ENCODE results near the gene RPL35A.

Gene RPL35A

GRCh38 chr3:197975311-197975710 lies 25.3 kb downstream of the RPL35A start:
- no peak overlapping the region for H3K4me3 ChIP-seq (replicated peaks; ENCODE audit: low read depth, low read length)
- no peak for DNase-seq (ENCODE audit: extremely low read depth, insufficient read length)
- TF ChIP-seq CTCF (IDR thresholded peaks at IDR 0.05; ENCODE audit: insufficient read depth, low read length, poor library complexity, severe bottlenecking), result no peak
- no peaks in the 10 kb centered on the region for H3K27me3 ChIP-seq (replicated peaks; ENCODE audit: control insufficient read depth, insufficient read depth, low read length)
- no peaks in the 10 kb centered on the region for H3K36me3 ChIP-seq (ENCODE audit: control insufficient read depth, insufficient read depth, low read length)

- Histone ChIP-seq H3K4me3 (replicated peaks; ENCODE audit: low read depth, low read length) (no peak overlapping the region), H3K27me3 (replicated peaks; ENCODE audit: control insufficient read depth, insufficient read depth, low read length) (no peaks in the 10 kb centered on the region), H3K36me3 (ENCODE audit: control insufficient read depth, insufficient read depth, low read length) (no peaks in the 10 kb centered on the region)
- no peak for DNase-seq (ENCODE audit: extremely low read depth, insufficient read length)
- no peak for TF ChIP-seq CTCF (IDR thresholded peaks at IDR 0.05; ENCODE audit: insufficient read depth, low read length, poor library complexity, severe bottlenecking)
Observed at GRCh38 chr3:197983076-197983475, 33.1 kb downstream of the RPL35A start.

- no peak for TF ChIP-seq CTCF (IDR thresholded peaks at IDR 0.05; ENCODE audit: insufficient read depth, low read length, poor library complexity, severe bottlenecking)
- Histone ChIP-seq H3K4me3 (replicated peaks; ENCODE audit: low read depth, low read length) (no peak overlapping the region), H3K36me3 (ENCODE audit: control insufficient read depth, insufficient read depth, low read length) (no peaks in the 10 kb centered on the region), H3K27me3 (replicated peaks; ENCODE audit: control insufficient read depth, insufficient read depth, low read length) (no peaks in the 10 kb centered on the region)
- DNase-seq (ENCODE audit: extremely low read depth, insufficient read length), result no peak
Observed at GRCh38 chr3:197989651-197990050, 39.7 kb downstream of the RPL35A start.

GRCh38 chr3:197994736-197995135 lies 44.7 kb downstream of the RPL35A start:
- H3K36me3 ChIP-seq (ENCODE audit: control insufficient read depth, insufficient read depth, low read length), result no peaks in the 10 kb centered on the region
- no peak for DNase-seq (ENCODE audit: extremely low read depth, insufficient read length)
- TF ChIP-seq CTCF (IDR thresholded peaks at IDR 0.05; ENCODE audit: insufficient read depth, low read length, poor library complexity, severe bottlenecking), result no peak
- H3K27me3 ChIP-seq (replicated peaks; ENCODE audit: control insufficient read depth, insufficient read depth, low read length), result no peaks in the 10 kb centered on the region
- H3K4me3 ChIP-seq (replicated peaks; ENCODE audit: low read depth, low read length), result no peak overlapping the region

GRCh38 chr3:197996855-197997254 lies 46.9 kb downstream of the RPL35A start:
- H3K36me3 ChIP-seq (ENCODE audit: control insufficient read depth, insufficient read depth, low read length), result no peaks in the 10 kb centered on the region
- H3K27me3 ChIP-seq (replicated peaks; ENCODE audit: control insufficient read depth, insufficient read depth, low read length), result no peaks in the 10 kb centered on the region
- no peak for TF ChIP-seq CTCF (IDR thresholded peaks at IDR 0.05; ENCODE audit: insufficient read depth, low read length, poor library complexity, severe bottlenecking)
- DNase-seq (ENCODE audit: extremely low read depth, insufficient read length), result no peak
- no peak overlapping the region for H3K4me3 ChIP-seq (replicated peaks; ENCODE audit: low read depth, low read length)

GRCh38 chr3:197997936-197998335 lies 47.9 kb downstream of the RPL35A start:
- no peak for TF ChIP-seq CTCF (IDR thresholded peaks at IDR 0.05; ENCODE audit: insufficient read depth, low read length, poor library complexity, severe bottlenecking)
- no peaks in the 10 kb centered on the region for H3K36me3 ChIP-seq (ENCODE audit: control insufficient read depth, insufficient read depth, low read length)
- no peak for DNase-seq (ENCODE audit: extremely low read depth, insufficient read length)
- H3K4me3 ChIP-seq (replicated peaks; ENCODE audit: low read depth, low read length), result no peak overlapping the region
- no peaks in the 10 kb centered on the region for H3K27me3 ChIP-seq (replicated peaks; ENCODE audit: control insufficient read depth, insufficient read depth, low read length)
